K562 treated with DMSO at 1 percent for 48 hours (cell line): ENCODE results near the gene OR4F17. TPM values are rescaled to one million over a fixed set of nuclear protein-coding genes. Genes with fewer than 3 reads are reported as not detected.

Experiments used
- total RNA-seq: library from RNA; unstranded; fragments of 300-600 nt; gene quantifications from 2 replicates; pipeline ENCODE4 v1.2.3, GENCODE V29; 2022; ENCODE audit warnings: low replicate concordance; ENCODE audit errors: extremely low read depth

The OR4F17 gene, protein sequence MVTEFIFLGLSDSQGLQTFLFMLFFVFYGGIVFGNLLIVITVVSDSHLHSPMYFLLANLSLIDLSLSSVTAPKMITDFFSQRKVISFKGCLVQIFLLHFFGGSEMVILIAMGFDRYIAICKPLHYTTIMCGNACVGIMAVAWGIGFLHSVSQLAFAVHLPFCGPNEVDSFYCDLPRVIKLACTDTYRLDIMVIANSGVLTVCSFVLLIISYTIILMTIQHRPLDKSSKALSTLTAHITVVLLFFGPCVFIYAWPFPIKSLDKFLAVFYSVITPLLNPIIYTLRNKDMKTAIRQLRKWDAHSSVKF
- total RNA-seq, result not detected in 2 replicates

DNA sequence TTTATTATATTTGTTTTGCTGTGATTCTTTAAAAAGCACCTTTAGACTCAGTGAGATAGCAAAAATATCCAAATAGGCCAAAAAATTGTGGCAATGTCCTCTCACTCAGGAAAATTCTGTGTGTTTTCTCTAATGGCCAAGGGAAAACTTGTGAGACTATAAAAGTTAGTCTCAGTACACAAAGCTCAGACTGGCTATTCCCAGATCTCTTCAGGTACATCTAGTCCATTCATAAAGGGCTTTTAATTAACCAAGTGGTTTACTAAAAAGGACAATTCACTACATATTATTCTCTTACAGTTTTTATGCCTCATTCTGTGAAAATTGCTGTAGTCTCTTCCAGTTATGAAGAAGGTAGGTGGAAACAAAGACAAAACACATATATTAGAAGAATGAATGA, at the start of gene OR4F17:
TSS of gene OR4F17 (plus strand) at position 301 of the 400 bp plus-strand sequence. CDS start 3,575 bp downstream, outside the sequence.

Other genes with a start within 250 kb of the OR4F17 start
- gene PLPP2, start 184.3 kb downstream of the OR4F17 start, total RNA-seq, result not detected in 2 replicates
- gene MIER2, start 237.7 kb downstream of the OR4F17 start, total RNA-seq, result not detected in 2 replicates